Measurements from ENCODE around the gene BCKDHB. TPM values are rescaled to one million over a fixed set of nuclear protein-coding genes. Genes with fewer than 3 reads are reported as not detected.

The BCKDHB gene
- total RNA-seq, 2 experiments from 2014 or later: 15.3 to 17.5 TPM

DNA sequence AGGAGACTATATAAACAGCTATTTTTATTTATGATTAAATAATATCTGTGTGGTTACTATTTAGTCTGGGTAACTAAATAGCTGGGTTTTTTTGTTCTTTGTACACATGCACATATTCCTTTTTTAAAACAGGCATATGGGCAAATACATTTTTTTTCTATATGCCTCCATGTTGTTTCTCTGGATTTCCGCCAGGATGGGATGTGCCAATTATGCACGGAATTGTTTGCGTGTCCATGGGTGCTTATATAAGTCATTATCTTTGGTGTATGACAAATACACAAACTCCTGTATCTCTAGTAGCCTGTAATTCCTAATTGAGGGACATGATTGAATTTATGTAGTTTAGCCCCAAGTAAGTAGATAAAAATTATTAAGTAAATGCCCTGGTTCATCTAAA lies 226.9 kb downstream of the BCKDHB start:
- H3K27me3 Mint-ChIP-seq: no peaks in the 10 kb centered on the region
- H3K4me3 Mint-ChIP-seq: no peak overlapping the region
- no peak overlapping the region for H3K27ac Mint-ChIP-seq

DNA sequence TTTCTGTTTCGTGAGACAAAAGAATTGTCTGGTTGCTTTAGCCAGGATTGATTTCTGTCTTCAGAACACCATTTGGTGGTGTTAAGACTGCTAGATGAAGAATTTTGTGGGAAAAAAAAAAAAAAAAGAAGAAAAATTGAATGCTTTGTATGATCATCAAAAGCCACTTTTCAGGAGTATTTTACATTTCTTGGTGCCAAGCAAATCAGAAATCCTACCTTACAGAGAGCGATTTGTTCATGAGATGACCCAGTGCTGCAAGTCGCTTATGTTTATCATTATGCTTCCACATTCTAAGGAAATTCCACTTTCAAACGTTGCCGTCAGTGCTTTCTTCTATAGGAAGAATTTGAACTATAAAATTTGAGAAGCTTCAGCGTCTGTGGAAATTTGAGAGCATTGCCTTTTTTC lies 228.7 kb downstream of the BCKDHB start:
- no peaks in the 10 kb centered on the region for H3K9me3 Mint-ChIP-seq
- H3K27ac Mint-ChIP-seq: no peak overlapping the region

More for the DNA sequence above, 226.9 kb downstream of the BCKDHB start:
- Mint-ChIP-seq H3K9me3 (no peaks in the 10 kb centered on the region), H3K36me3 (no peaks in the 10 kb centered on the region), H3K4me1 (peaks cover 1% of the 10 kb centered on the region)
- DNase-seq: no peak

DNA sequence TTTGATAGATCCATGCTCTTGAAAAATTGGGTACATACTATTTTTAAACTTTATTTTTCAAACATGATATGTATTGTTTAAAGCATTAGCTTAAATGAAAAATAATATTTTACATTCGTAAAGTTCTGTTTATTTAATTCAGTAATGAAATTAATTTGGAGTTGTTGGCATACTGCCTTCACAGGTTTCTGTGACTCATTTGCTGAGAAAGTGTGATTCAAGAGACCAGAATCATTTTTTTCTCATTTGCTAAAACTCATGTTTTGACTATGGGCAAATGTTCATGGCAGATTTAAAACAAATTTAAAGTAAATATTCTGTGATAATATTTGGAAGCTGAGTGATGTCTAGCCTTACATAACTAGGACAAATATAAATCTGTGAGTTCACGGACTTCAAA lies 230.4 kb downstream of the BCKDHB start:
- no peak for DNase-seq
- H3K27me3 Mint-ChIP-seq: no peaks in the 10 kb centered on the region
- H3K4me3 Mint-ChIP-seq: no peak overlapping the region
- no peaks in the 10 kb centered on the region for H3K36me3 Mint-ChIP-seq
- H3K4me1 Mint-ChIP-seq: no peaks in the 10 kb centered on the region
- H3K27ac Mint-ChIP-seq: no peak overlapping the region
- no peaks in the 10 kb centered on the region for H3K9me3 Mint-ChIP-seq

More for the DNA sequence above, 228.7 kb downstream of the BCKDHB start:
- DNase-seq: no peak
- no peaks in the 10 kb centered on the region for H3K4me1 Mint-ChIP-seq
- no peaks in the 10 kb centered on the region for H3K27me3 Mint-ChIP-seq
- no peak overlapping the region for H3K4me3 Mint-ChIP-seq
- H3K36me3 Mint-ChIP-seq: no peaks in the 10 kb centered on the region

DNA sequence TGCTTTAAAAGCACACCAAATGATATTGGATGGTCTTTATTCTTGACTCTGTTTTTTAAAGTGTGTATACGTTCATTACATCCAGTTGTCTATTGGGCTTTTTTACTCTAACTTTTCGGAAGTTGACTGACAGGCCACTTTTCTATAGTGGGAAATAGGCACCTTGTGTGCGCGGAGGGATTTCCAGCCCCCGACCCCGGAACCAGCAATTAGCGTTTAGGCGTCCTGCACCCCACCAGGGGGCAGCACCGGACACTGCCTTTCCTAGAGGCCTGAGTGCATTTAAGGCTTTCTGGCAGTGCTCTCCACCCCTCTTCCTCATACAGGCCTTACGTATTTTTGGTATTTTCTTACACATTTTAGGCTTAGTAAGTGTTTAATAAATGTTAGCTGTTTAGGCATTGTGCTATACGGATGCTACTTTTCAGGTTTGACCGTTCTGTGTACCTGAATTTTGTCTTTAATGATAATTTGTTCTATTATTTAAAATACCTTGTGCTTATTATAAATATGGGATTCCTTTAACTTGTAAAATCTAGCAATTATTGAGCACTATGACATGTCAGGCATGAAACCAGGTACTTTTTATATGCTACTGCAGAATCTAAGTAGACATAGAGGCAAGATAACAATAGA lies 231.8 kb downstream of the BCKDHB start:
- no peaks in the 10 kb centered on the region for H3K4me1 Mint-ChIP-seq
- H3K27me3 Mint-ChIP-seq: no peaks in the 10 kb centered on the region
- no peak overlapping the region for H3K4me3 Mint-ChIP-seq
- H3K9me3 Mint-ChIP-seq: no peaks in the 10 kb centered on the region
- no peak overlapping the region for H3K27ac Mint-ChIP-seq
- no peaks in the 10 kb centered on the region for H3K36me3 Mint-ChIP-seq
- DNase-seq: peak; percentile 60

DNA sequence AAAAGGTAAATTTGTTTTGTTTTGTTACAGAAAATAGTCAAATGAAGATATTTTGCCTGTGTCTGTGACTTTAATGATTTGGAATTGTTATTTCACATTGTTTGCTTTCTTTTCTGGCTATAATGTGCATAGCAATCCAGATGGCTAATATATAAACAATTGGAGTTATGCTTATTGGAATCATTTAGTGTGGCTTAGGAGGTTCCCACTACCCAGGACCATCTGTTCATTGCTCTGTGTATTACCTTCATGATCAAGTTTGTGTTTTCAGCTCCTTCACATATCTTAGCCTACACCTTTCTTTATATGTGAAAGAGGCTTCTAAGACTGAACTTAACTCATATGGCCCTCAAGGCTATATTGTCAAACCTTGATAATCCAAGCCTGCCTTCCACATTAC lies 232.9 kb downstream of the BCKDHB start:
- Mint-ChIP-seq H3K27me3 (no peaks in the 10 kb centered on the region), H3K4me3 (no peak overlapping the region), H3K36me3 (no peaks in the 10 kb centered on the region), H3K4me1 (no peaks in the 10 kb centered on the region), H3K27ac (no peak overlapping the region), H3K9me3 (no peaks in the 10 kb centered on the region)
- no peak for DNase-seq

DNA sequence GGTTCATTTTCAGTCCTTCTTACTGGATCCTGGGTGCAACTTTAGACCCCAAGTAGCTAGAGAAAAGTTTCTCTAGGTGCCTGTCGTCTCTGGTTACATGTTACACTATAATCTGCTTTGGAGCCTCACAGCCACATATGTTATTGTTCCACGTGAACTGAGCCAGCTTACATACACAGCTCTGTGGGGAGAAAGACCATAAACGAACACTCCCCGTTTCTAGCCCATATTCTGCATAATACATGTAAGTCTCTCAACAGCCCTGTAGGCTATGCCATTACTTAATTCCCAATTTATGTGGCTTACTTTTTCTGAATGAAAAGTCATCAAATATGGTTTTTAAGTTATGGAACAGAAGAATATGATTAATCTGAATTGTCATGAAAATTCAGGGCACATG lies 233.8 kb downstream of the BCKDHB start:
- Mint-ChIP-seq H3K27ac (no peak overlapping the region), H3K27me3 (no peaks in the 10 kb centered on the region), H3K9me3 (no peaks in the 10 kb centered on the region), H3K4me3 (no peak overlapping the region), H3K4me1 (no peaks in the 10 kb centered on the region), H3K36me3 (no peaks in the 10 kb centered on the region)
- no peak for DNase-seq

DNA sequence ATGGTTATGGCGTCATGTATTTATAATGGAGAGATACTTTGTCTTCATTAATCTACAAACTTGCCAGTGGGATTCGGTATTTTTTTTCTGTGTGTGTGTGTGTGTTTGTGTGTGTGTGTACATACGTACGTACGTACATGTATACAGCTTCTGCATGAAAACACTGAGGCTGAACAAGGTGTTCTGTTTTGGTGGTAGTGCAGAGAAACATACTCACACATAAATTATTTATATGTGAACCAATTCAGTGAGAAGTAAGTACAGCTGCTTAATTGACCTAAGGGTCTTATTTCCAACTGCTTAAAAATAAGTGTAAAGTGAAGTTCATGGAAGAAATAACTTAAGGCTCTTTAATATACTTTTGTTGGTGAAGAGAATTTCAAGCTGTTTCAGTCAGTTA lies 234.2 kb downstream of the BCKDHB start:
- DNase-seq: no peak
- Mint-ChIP-seq H3K27me3 (no peaks in the 10 kb centered on the region), H3K4me1 (no peaks in the 10 kb centered on the region), H3K36me3 (no peaks in the 10 kb centered on the region), H3K4me3 (no peak overlapping the region), H3K27ac (no peak overlapping the region), H3K9me3 (no peaks in the 10 kb centered on the region)

DNA sequence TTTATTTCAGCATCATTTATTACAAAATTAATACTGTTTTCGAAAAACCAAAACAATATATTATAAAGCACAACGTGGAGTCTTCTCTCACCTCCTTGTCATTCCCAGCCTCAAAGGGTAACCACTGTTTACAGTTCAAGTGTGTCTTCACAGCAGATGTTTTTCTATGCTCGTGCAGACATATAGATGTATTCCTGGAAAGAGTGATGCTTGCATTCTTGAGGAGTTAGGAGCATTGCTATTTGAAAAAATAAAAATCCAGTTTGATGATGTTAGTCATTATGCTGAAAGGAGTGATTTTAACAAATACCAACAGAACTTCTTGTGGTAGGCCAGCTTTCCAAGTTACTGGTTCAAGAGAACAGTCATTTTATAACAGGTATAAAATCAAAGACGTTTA lies 234.9 kb downstream of the BCKDHB start:
- Mint-ChIP-seq H3K27ac (no peak overlapping the region), H3K27me3 (no peaks in the 10 kb centered on the region), H3K4me1 (no peaks in the 10 kb centered on the region), H3K9me3 (no peaks in the 10 kb centered on the region), H3K4me3 (no peak overlapping the region), H3K36me3 (no peaks in the 10 kb centered on the region)
- no peak for DNase-seq

DNA sequence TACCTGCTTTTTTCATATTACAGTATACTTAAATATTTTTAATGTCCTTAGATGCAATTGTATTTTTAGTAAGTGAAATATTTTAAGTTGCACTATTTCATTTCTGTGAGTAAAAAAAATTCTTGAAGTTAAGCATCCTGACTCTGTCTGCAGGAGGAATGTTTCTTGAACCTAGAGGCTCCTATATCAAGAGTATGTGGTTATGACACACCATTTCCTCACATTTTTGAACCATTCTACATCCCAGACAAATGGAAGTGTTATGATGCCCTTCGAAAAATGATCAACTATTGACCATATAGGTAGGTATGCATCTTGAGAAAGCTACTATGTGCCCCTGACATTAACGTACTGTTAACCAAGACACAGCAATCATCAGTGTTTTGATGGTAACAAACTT lies 237.0 kb downstream of the BCKDHB start:
- Mint-ChIP-seq H3K4me1 (no peaks in the 10 kb centered on the region), H3K27ac (no peak overlapping the region), H3K4me3 (no peak overlapping the region), H3K27me3 (no peaks in the 10 kb centered on the region), H3K36me3 (no peaks in the 10 kb centered on the region), H3K9me3 (no peaks in the 10 kb centered on the region)
- DNase-seq: no peak

DNA sequence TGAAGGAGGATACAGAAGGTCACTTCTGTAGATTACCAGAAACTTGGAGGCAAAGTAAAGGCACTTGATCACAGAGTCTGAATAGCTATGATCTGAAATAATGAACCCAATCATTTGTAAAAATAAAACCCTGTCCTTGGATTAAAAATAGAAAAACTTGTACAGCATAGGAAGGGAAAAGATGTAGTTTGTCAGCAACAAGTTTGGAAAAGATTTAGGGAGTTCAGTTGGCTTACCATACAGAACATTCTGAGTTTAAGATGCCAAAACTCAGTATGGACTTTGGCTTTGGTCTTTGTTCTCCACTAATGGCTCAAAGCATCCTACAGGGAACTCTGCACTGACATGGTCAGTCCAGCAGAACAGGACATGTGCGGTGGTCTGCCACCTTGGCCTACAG lies 240.6 kb downstream of the BCKDHB start:
- no peaks in the 10 kb centered on the region for H3K4me1 Mint-ChIP-seq
- H3K36me3 Mint-ChIP-seq: no peaks in the 10 kb centered on the region
- H3K27ac Mint-ChIP-seq: no peak overlapping the region
- no peaks in the 10 kb centered on the region for H3K9me3 Mint-ChIP-seq
- DNase-seq: no peak
- no peak overlapping the region for H3K4me3 Mint-ChIP-seq
- no peaks in the 10 kb centered on the region for H3K27me3 Mint-ChIP-seq

DNA sequence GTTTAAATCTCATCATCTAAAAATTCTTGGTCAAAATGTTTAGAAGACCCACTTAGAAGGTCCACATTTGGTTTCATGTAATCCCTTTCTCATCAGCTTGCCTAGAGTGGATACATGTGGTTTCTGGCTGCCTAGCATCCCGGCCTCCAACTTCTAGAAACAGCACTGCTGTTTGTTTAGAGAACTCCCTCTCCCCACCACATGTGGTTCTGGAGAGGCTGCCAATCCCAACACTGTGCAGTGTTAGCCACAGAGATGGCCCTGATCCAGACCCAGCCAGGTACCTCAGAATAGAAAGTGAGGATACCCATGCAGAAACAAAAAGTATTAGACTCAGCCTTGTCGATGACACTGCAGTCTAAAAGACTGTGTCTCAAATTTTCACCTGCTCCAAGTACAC lies 241.8 kb downstream of the BCKDHB start:
- no peaks in the 10 kb centered on the region for H3K4me1 Mint-ChIP-seq
- H3K27ac Mint-ChIP-seq: no peak overlapping the region
- H3K9me3 Mint-ChIP-seq: no peaks in the 10 kb centered on the region
- DNase-seq: no peak
- no peaks in the 10 kb centered on the region for H3K27me3 Mint-ChIP-seq
- H3K4me3 Mint-ChIP-seq: no peak overlapping the region
- no peaks in the 10 kb centered on the region for H3K36me3 Mint-ChIP-seq

DNA sequence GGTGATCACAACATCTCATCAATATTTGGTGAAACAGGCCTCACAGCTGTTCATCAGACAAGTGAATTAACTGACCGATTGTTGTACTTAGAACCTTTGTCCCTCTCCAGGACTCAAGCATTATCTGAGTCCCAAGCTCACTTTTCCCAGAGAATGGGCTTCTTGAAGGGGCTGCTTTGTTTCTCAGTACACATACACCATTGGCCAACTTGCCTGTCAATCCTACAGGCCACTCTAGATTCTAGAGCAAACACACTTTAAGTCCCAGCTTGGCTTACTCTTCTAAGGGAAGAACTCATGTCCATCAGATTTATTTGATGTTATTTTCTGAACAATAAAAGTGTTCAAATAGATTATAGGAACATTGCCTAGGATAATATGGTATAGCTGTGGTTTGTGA lies 249.5 kb downstream of the BCKDHB start:
- H3K27me3 Mint-ChIP-seq: no peaks in the 10 kb centered on the region
- H3K4me3 Mint-ChIP-seq: no peak overlapping the region
- DNase-seq: no peak

DNA sequence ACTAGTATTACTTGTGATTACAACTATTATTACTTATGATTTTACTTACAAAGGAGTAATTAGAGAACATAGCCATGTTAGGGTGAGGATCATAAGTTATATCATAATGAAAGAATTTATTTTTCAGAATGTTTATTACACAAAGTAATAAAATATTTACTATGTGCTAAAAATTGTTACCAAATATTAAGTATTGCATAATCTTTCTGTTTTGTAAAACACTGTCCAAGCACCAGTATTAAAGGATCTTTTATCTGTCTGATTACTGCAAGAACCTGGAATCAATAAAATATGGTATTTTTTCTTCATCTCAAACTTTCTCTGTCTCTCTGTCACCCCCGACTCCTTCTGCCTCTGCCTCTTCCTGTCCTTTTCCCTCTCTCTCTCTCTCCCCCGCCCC lies 250.1 kb downstream of the BCKDHB start:
- no peak for DNase-seq
- Mint-ChIP-seq H3K27me3 (no peaks in the 10 kb centered on the region), H3K36me3 (peaks cover 18% of the 10 kb centered on the region), H3K4me3 (no peak overlapping the region), H3K4me1 (no peaks in the 10 kb centered on the region), H3K9me3 (peaks cover 2% of the 10 kb centered on the region), H3K27ac (no peak overlapping the region)

More for the DNA sequence above, 249.5 kb downstream of the BCKDHB start:
- Mint-ChIP-seq H3K36me3 (peaks cover 15% of the 10 kb centered on the region), H3K4me1 (no peaks in the 10 kb centered on the region), H3K27ac (no peak overlapping the region), H3K9me3 (peaks cover under 1% of the 10 kb centered on the region)

DNA sequence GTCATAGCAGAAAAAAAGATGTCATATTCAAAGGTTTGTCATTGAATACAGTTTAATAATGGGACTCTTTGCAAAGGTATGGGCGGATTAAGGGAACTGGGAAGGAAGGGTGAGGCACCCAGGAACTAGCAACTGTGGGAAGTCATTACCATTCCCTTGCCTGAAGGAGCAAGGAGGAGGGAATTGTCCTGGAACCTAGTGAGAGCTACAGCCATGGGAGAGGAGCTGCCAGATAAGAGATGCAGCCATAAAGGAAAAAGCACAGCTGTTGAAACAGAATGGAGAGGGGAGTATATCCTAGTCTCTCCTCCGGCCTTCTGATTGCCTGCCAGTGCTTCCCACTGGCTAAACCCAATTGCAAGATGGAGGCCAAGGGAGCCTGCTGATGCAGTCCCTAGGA lies 250.6 kb downstream of the BCKDHB start:
- Mint-ChIP-seq H3K4me3 (no peak overlapping the region), H3K36me3 (peaks cover 20% of the 10 kb centered on the region), H3K4me1 (no peaks in the 10 kb centered on the region), H3K9me3 (peaks cover 2% of the 10 kb centered on the region), H3K27ac (no peak overlapping the region), H3K27me3 (no peaks in the 10 kb centered on the region)
- no peak for DNase-seq

DNA sequence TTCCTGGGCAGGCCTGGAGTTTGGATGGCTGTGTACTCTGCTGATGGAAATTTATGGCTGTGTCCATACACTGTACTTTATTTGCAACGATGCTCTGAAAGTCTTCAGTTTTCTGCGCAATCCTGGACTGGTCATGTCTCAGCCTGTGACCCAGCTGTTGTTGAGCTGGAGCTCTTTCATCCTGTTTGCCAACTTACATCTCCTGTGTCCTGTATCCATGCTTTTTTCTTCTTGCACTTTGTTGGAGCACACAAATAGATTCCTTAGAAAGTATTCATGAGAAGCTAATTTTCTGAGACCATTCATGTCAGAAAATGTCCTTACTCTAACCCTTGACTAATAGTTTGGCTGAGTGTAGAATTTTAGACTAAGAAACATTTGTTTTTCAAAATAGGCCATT lies 251.2 kb downstream of the BCKDHB start:
- Mint-ChIP-seq H3K36me3 (peaks cover 20% of the 10 kb centered on the region), H3K4me1 (no peaks in the 10 kb centered on the region), H3K4me3 (no peak overlapping the region), H3K27me3 (no peaks in the 10 kb centered on the region), H3K9me3 (peaks cover 2% of the 10 kb centered on the region), H3K27ac (no peak overlapping the region)
- DNase-seq: no peak

DNA sequence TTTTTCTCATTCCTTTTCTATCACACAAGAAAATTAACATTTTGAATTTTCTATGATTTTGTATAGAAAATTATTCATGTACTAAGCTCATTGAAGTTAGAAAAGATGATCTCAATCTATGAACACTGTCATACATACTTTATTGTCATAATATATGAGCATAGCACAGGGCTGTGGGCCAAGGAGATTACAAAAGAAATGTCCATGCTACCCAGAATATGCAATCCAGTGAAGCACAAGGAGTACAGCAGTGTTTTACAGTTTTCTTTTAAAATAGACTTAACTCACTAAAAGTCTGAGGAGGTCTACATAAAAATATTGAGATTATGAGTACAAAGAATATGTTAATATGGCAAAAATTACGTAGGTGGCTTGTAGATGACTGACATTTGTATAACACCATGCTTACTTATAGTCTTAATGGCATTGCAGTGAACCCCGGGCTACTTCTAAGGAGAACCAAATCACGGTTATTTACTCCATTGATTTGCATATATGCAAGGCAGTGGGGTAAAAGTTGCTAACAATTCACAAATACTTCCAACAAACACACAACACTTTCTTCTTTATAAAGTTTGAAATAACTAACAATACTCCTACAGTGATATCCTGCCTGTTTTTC lies 257.1 kb downstream of the BCKDHB start:
- no peak overlapping the region for H3K27ac Mint-ChIP-seq
- DNase-seq: no peak
- H3K27me3 Mint-ChIP-seq: no peaks in the 10 kb centered on the region
- H3K9me3 Mint-ChIP-seq: peaks cover 2% of the 10 kb centered on the region
- H3K4me1 Mint-ChIP-seq: no peaks in the 10 kb centered on the region
- H3K4me3 Mint-ChIP-seq: no peak overlapping the region
- H3K36me3 Mint-ChIP-seq: peaks cover 17% of the 10 kb centered on the region
